NB4 (cell line): Measurements from ENCODE around the gene SLC23A3.

Source experiments
- DNase-seq: peaks from one replicate; pipeline ENCODE4 v3.0.0; 2010; ENCODE audit warnings: low read depth
- H3K4me3 ChIP-seq: one replicate; pipeline ENCODE4 v1.5.1; 2011; ENCODE audit warnings: mild to moderate bottlenecking, low read depth, low read length, moderate library complexity
- MYC ChIP-seq: IDR thresholded peaks from 2 replicates; pipeline ENCODE4 v1.6.1; 2011; ENCODE audit warnings: low read depth, low read length
- POLR2A ChIP-seq: IDR thresholded peaks from 2 replicates; pipeline ENCODE4 v1.6.1; 2011; ENCODE audit warnings: mild to moderate bottlenecking; ENCODE audit not compliant: insufficient read length; ENCODE audit errors: extremely low read depth
- TF ChIP-seq, protein P1 (sequence below): IDR thresholded peaks from one replicate; pipeline ENCODE4 v1.5.1; 2012; ENCODE audit warnings: low read depth, low read length
- TF ChIP-seq, protein P2 (sequence below): IDR thresholded peaks from 2 replicates; pipeline ENCODE4 v1.6.1; 2011; ENCODE audit warnings: low read depth, low read length

SLC23A3 gene

DNA sequence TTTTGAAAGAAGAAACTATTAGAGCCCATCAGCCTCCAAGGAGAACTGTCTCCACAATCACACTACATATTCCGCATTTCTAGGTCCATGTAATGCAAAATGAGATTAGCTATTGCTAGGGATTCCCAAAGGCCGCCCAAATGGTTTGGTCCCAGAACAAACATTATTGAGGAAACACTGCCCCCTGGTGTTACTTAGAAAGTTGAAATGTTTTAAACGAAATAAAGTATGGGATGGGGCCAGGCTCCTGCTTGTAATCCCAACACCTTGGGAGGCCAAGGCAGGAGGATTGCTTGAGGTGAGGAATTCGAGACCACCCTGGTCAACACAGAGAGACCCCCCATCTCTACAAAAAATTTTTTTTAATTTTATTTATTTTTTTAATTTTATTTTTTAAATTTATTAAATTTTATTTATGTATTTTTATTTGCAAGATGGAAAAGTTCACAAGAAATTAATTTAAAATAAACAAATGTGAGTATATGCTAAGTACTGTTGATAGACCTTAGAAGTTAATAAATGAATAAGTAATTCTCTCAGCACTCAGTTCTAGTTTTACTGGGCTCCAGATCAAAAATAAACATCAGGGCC is 14.7 kb downstream of the SLC23A3 start:
- TF ChIP-seq, protein P1, sequence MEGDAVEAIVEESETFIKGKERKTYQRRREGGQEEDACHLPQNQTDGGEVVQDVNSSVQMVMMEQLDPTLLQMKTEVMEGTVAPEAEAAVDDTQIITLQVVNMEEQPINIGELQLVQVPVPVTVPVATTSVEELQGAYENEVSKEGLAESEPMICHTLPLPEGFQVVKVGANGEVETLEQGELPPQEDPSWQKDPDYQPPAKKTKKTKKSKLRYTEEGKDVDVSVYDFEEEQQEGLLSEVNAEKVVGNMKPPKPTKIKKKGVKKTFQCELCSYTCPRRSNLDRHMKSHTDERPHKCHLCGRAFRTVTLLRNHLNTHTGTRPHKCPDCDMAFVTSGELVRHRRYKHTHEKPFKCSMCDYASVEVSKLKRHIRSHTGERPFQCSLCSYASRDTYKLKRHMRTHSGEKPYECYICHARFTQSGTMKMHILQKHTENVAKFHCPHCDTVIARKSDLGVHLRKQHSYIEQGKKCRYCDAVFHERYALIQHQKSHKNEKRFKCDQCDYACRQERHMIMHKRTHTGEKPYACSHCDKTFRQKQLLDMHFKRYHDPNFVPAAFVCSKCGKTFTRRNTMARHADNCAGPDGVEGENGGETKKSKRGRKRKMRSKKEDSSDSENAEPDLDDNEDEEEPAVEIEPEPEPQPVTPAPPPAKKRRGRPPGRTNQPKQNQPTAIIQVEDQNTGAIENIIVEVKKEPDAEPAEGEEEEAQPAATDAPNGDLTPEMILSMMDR: peak; percentile 24
- TF ChIP-seq, protein P2, sequence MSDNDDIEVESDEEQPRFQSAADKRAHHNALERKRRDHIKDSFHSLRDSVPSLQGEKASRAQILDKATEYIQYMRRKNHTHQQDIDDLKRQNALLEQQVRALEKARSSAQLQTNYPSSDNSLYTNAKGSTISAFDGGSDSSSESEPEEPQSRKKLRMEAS: no peak
- TF ChIP-seq MYC: no peak
- no peak for TF ChIP-seq POLR2A
- DNase-seq: peak; percentile 84
- H3K4me3 ChIP-seq: no peak overlapping the region

DNA sequence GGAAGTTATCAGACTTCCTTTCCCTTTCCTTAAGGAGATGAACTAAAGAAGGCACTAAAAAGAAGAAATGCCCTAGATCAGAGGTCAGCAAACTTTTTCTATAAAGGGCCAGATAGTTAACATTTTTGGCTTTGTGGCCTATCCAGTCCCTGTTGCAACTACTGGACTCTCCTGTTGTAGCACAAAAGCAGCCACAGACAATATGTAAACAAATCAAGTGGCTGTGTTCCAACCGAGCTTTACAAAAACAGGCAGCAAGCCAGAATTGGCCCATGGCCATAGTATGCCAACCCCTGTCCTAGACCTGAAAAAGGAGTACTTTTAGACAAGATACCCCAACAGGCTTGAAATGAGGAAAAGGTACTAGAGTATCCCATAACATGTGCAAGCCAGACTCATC is 20.2 kb downstream of the SLC23A3 start:
- H3K4me3 ChIP-seq: no peak overlapping the region
- DNase-seq: no peak
- TF ChIP-seq, protein P2: no peak
- TF ChIP-seq POLR2A (no peak), MYC (no peak)
- TF ChIP-seq, protein P1: no peak

DNA sequence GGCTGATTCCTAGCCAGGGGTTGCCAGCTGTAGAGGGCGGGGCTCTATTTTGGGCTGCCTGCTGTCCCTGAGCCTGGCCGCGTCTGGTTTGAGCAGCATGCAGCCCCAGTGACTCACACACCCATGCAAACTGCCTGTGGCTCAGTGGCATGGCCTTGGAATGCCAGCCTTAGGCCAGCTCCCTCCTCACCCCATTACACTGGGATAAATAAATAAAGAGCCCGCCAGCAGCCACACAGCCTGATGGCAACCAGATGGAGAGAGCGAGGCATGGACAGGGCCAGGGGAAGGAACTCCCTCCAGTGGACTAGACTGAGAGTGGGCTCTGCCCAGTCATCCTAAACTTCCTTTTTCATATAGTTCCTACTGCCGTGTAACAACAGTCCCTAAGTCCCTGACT is 27.5 kb downstream of the SLC23A3 start:
- TF ChIP-seq, protein P2: no peak
- TF ChIP-seq MYC (no peak), POLR2A (no peak)
- TF ChIP-seq, protein P1: no peak
- H3K4me3 ChIP-seq: no peak overlapping the region
- no peak for DNase-seq

DNA sequence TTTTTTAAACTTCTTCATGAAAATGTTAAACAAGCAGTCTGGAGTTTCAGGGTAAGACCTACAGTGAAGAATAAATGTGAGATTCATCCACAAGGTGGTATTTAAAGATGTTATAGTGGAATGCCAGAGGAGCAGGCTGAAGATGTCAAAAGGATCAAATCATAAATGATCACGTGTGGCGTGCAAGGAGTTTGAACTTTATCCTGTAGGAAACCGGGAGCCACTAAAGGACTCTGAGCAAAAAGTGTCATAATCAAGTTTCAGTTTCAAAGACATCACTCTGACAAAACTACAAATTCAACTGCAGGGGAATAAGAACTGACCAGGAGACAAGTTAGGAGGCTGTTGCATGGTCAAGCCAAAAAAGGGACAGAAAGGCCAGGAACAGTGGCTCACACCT is 29.1 kb downstream of the SLC23A3 start:
- no peak overlapping the region for H3K4me3 ChIP-seq
- TF ChIP-seq POLR2A (no peak), MYC (no peak)
- TF ChIP-seq, protein P2: no peak
- TF ChIP-seq, protein P1: no peak
- no peak for DNase-seq

DNA sequence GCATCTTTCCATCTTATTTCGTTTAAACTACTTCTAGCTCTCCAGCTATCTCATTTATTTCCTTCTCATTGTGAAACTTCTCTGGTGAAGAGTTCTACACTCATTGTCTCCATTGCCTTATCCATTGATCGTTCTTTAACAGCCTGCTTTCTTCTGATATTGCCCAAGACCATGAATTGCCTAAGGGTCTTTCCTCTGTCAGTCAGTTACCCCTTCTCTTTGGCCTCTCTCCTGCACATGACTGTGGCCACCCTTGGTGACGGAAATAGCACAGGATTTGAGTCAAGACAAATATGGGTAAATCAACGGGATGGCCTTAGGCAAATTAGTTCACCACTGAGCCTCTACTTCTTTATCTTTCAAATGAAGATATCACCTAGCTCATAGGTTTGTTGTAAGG is 35.9 kb downstream of the SLC23A3 start:
- no peak overlapping the region for H3K4me3 ChIP-seq
- peak; percentile 48 for DNase-seq
- TF ChIP-seq, protein P1: no peak
- no peak for TF ChIP-seq MYC
- TF ChIP-seq, protein P2: no peak
- no peak for TF ChIP-seq POLR2A

DNA sequence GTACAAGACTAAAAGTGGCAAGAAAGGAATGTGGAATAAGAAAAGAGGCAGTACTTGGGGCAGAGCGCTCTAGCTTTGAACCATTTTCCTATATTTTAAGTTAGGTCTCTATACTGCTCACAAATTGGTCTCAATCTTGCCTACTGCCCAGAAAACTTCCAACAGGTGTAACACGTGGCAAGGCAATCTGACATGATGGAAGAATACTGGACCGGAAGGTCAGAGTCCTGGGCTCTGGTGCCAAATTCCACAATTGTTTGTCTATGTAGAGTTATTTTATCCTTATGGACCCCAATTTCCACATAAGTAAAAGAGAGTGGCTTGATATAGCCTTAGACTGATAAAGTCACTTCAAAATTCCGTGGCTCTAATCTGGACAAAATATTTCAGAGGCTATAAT is 38.1 kb downstream of the SLC23A3 start:
- TF ChIP-seq, protein P2: no peak
- TF ChIP-seq POLR2A: no peak
- TF ChIP-seq, protein P1: no peak
- no peak for TF ChIP-seq MYC
- no peak for DNase-seq
- H3K4me3 ChIP-seq: no peak overlapping the region
